ENCODE data around the gene LURAP1L. TPM values are rescaled to one million over a fixed set of nuclear protein-coding genes. Genes with fewer than 3 reads are reported as not detected.

LURAP1L gene
- total and polyA plus RNA-seq, 10 donors = 5.6 to 34.0 (median 12.8) TPM

- H3K4me3 ChIP-seq = no peak overlapping the region
- H3K27me3 ChIP-seq (replicated peaks in 1 of 7) = no peaks in the 10 kb centered on the region
- H3K9me3 ChIP-seq = peaks cover 0 to 10% (median 0%) of the 10 kb centered on the region in 8 donors
- H3K36me3 ChIP-seq = no peaks in the 10 kb centered on the region
- DNase-seq = no peak
- TF ChIP-seq POLR2A (IDR thresholded peaks at IDR 0.05) (no peak), POLR2AphosphoS5 (IDR thresholded peaks at IDR 0.05) (no peak)
- TF ChIP-seq, protein P1, sequence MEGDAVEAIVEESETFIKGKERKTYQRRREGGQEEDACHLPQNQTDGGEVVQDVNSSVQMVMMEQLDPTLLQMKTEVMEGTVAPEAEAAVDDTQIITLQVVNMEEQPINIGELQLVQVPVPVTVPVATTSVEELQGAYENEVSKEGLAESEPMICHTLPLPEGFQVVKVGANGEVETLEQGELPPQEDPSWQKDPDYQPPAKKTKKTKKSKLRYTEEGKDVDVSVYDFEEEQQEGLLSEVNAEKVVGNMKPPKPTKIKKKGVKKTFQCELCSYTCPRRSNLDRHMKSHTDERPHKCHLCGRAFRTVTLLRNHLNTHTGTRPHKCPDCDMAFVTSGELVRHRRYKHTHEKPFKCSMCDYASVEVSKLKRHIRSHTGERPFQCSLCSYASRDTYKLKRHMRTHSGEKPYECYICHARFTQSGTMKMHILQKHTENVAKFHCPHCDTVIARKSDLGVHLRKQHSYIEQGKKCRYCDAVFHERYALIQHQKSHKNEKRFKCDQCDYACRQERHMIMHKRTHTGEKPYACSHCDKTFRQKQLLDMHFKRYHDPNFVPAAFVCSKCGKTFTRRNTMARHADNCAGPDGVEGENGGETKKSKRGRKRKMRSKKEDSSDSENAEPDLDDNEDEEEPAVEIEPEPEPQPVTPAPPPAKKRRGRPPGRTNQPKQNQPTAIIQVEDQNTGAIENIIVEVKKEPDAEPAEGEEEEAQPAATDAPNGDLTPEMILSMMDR (IDR thresholded peaks at IDR 0.05 in 8 of 11, conservative IDR thresholded peaks at IDR 0.05 in 3 of 11) = no peak
- WGBS, 5 donors = 85 to 94% (median 88%) methylated on average over 1 of the region's 1 CpG
- intact Hi-C loops (cut with DNase I; ENCODE audit: low total_unique reads) = no loop called here
- no peak overlapping the region for H3K27ac ChIP-seq
- H3K4me1 ChIP-seq = no peaks in the 10 kb centered on the region
These were observed 74.7 kb downstream of the LURAP1L start for GRCh38 chr9:12849486-12850003.

GRCh38 chr9:12851341-12852090 lies 76.7 kb downstream of the LURAP1L start:
- no peak overlapping the region for H3K4me3 ChIP-seq
- intact Hi-C loops (cut with DNase I; ENCODE audit: low total_unique reads) = no loop called here
- 65 to 80% (median 74%) methylated on average over 6 of the region's 6 CpGs for WGBS, 5 donors
- TF ChIP-seq POLR2A (IDR thresholded peaks at IDR 0.05) = no peak
- TF ChIP-seq, protein P1 (IDR thresholded peaks at IDR 0.05 in 8 of 11, conservative IDR thresholded peaks at IDR 0.05 in 3 of 11) = no peak
- TF ChIP-seq POLR2AphosphoS5 (IDR thresholded peaks at IDR 0.05) = no peak
- H3K9me3 ChIP-seq = peaks cover 0 to 10% (median 0%) of the 10 kb centered on the region in 8 donors
- H3K36me3 ChIP-seq = no peaks in the 10 kb centered on the region
- H3K27me3 ChIP-seq (replicated peaks in 1 of 7) = no peaks in the 10 kb centered on the region
- no peaks in the 10 kb centered on the region for H3K4me1 ChIP-seq
- H3K27ac ChIP-seq = no peak overlapping the region
- DNase-seq = no peak

DNA sequence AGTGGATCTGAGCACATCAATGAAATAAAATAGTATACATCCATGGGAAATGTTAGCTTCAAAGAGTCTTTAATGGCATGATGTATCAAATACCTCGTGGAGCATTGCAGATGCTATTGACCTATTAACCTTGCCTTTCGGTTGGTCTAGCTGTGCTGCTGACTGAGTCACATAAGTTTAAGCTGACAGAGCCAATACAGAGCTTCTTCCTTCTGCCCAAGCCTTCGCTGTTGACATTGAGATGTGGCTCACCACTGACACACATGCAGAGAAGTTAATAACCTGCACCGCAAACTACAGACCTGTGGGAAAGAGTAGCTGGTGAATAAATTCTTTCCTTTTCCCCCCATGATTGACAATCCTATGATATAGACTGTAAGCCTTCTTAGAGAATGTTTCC lies 78.2 kb downstream of the LURAP1L start:
- Histone ChIP-seq H3K27ac (no peak overlapping the region), H3K4me3 (no peak overlapping the region), H3K27me3 (replicated peaks in 1 of 7) (no peaks in the 10 kb centered on the region), H3K9me3 (peaks cover 0 to 2% (median 0%) of the 10 kb centered on the region in 8 donors), H3K4me1 (no peaks in the 10 kb centered on the region), H3K36me3 (no peaks in the 10 kb centered on the region)
- no peak for DNase-seq
- 74 to 85% (median 83%) methylated on average over 4 of the region's 4 CpGs for WGBS, 5 donors
- intact Hi-C loops (cut with DNase I; ENCODE audit: low total_unique reads) = no loop called here
- TF ChIP-seq POLR2AphosphoS5 (IDR thresholded peaks at IDR 0.05) (no peak), POLR2A (IDR thresholded peaks at IDR 0.05) (no peak)
- TF ChIP-seq, protein P1 (IDR thresholded peaks at IDR 0.05 in 8 of 11, conservative IDR thresholded peaks at IDR 0.05 in 3 of 11) = no peak

GRCh38 chr9:12854221-12854620 lies 79.4 kb downstream of the LURAP1L start:
- H3K4me3 ChIP-seq = no peak overlapping the region
- no peak overlapping the region for H3K27ac ChIP-seq
- intact Hi-C loops (cut with DNase I; ENCODE audit: low total_unique reads) = no loop called here
- H3K9me3 ChIP-seq = peaks cover 0 to 4% (median 0%) of the 10 kb centered on the region in 8 donors
- no peak for TF ChIP-seq POLR2A (IDR thresholded peaks at IDR 0.05)
- no peak for TF ChIP-seq POLR2AphosphoS5 (IDR thresholded peaks at IDR 0.05)
- TF ChIP-seq, protein P1 (IDR thresholded peaks at IDR 0.05 in 8 of 11, conservative IDR thresholded peaks at IDR 0.05 in 3 of 11) = no peak
- DNase-seq = no peak
- H3K27me3 ChIP-seq (replicated peaks in 1 of 7) = no peaks in the 10 kb centered on the region
- H3K4me1 ChIP-seq = no peaks in the 10 kb centered on the region
- H3K36me3 ChIP-seq = no peaks in the 10 kb centered on the region
- 78 to 90% (median 85%) methylated on average over 2 of the region's 2 CpGs for WGBS, 5 donors
